ENCODE measurements around the gene DTHD1.

DNA sequence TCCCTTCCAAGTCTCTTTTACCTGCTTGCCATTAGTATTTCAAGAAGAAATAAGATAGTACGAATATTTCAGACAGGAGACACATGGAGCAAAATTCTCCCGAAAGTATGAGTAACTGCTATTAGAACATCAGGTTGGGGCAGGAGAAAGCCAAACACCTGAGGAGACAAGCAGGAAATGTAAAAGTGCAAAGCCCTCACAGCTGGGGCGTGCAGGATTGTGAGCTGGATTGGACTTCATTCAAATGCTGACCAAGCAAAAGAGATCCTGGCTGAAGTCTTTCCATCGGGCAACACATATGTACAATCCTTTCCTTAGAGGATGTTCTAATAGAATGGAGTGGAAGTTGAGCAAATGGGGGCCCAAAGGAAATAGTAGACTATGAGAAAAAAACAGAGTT is 76.8 kb downstream of the DTHD1 start:
- TF ChIP-seq, protein P1, sequence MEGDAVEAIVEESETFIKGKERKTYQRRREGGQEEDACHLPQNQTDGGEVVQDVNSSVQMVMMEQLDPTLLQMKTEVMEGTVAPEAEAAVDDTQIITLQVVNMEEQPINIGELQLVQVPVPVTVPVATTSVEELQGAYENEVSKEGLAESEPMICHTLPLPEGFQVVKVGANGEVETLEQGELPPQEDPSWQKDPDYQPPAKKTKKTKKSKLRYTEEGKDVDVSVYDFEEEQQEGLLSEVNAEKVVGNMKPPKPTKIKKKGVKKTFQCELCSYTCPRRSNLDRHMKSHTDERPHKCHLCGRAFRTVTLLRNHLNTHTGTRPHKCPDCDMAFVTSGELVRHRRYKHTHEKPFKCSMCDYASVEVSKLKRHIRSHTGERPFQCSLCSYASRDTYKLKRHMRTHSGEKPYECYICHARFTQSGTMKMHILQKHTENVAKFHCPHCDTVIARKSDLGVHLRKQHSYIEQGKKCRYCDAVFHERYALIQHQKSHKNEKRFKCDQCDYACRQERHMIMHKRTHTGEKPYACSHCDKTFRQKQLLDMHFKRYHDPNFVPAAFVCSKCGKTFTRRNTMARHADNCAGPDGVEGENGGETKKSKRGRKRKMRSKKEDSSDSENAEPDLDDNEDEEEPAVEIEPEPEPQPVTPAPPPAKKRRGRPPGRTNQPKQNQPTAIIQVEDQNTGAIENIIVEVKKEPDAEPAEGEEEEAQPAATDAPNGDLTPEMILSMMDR (IDR thresholded peaks at IDR 0.05) = no peak
- no peak for TF ChIP-seq POLR2A (IDR thresholded peaks at IDR 0.05)

Measured in sigmoid colon (tissue), 3 donors.